Measurements from ENCODE around the gene IFNA6. TPM values are rescaled to one million over a fixed set of nuclear protein-coding genes. Genes with fewer than 3 reads are reported as not detected.
A peak's percentile ranks its signal among the peaks of the same experiment; 100 is the strongest.

IFNA6 gene
- under 1 TPM in 1 of 2 donors, not detected in 1; 0.34 TPM for total RNA-seq

DNA sequence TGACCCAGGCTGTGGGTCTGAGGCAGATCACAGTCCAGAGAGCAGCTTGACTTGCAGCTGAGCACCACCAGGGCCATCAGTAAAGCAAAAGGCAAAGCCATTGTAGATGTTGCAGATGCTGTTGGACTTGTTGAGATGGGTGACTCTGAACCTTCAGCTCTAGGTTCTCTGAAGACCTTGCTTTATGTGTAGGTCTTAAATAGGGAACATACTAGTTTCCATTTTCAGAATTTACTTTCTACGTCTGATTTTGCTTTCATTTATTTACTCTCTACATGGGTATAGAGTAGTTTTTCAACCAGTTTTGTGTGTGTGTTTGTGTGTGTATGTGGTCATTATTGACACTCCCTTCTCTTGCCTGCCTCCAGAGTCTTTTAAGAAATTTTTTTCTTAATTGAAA, at the start of gene IFNA6:
TSS of gene IFNA6 (minus strand) at position 101 of the 400 bp plus-strand sequence. CDS start at position 101, 0 bp downstream.
- Histone ChIP-seq H3K27ac (no peak within 1 kb of the TSS), H3K27me3 (replicated peaks; ENCODE audit: insufficient read depth) (no peaks in the 10 kb centered on the region), H3K9me3 (no peaks in the 10 kb centered on the region), H3K4me3 (no peak within 1 kb of the TSS), H3K36me3 (no peaks in the 10 kb centered on the region), H3K4me1 (replicated peaks) (no peaks in the 10 kb centered on the region)
- DNase-seq (ENCODE audit: low spot score): no peak
- TF ChIP-seq, protein P1, sequence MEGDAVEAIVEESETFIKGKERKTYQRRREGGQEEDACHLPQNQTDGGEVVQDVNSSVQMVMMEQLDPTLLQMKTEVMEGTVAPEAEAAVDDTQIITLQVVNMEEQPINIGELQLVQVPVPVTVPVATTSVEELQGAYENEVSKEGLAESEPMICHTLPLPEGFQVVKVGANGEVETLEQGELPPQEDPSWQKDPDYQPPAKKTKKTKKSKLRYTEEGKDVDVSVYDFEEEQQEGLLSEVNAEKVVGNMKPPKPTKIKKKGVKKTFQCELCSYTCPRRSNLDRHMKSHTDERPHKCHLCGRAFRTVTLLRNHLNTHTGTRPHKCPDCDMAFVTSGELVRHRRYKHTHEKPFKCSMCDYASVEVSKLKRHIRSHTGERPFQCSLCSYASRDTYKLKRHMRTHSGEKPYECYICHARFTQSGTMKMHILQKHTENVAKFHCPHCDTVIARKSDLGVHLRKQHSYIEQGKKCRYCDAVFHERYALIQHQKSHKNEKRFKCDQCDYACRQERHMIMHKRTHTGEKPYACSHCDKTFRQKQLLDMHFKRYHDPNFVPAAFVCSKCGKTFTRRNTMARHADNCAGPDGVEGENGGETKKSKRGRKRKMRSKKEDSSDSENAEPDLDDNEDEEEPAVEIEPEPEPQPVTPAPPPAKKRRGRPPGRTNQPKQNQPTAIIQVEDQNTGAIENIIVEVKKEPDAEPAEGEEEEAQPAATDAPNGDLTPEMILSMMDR (IDR thresholded peaks at IDR 0.05): no peak
- no peak for TF ChIP-seq POLR2A (IDR thresholded peaks at IDR 0.05)
- TF ChIP-seq POLR2AphosphoS5 (IDR thresholded peaks at IDR 0.05): no peak
- WGBS: 89% methylated on average over 1 of the region's 1 CpG
- intact Hi-C loops (cut with DNase I): no loop called here

DNA sequence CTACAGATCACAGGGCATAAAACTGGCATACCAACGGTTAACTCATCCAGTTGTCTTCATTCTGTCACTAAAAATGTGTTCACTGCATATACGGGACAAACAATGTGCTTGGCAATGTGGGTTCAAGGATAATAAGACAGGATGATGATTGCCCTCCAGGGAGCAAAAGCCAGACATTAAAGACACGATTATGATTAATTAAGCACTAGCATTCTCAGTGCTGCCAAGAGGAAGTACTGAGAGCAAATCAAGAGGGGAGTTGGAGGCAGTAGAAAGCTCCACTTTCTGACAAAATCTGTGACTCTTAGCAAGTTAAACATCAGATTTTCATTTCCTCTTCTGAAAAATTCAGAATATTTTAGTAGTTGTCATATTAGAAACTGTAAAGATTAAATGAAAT, 49.3 kb upstream of the IFNA6 start:
- Histone ChIP-seq H3K27ac (no peak overlapping the region), H3K4me1 (replicated peaks) (no peaks in the 10 kb centered on the region), H3K27me3 (replicated peaks; ENCODE audit: insufficient read depth) (peaks cover 6% of the 10 kb centered on the region), H3K4me3 (no peak overlapping the region), H3K36me3 (no peaks in the 10 kb centered on the region), H3K9me3 (no peaks in the 10 kb centered on the region)
- intact Hi-C loops (cut with DNase I): loop anchor here (5.0 kb wide), 1 partner anchor 83 kb away; no protein-coding TSS in a partner anchor
- no peak for DNase-seq (ENCODE audit: low spot score)
- TF ChIP-seq POLR2A (IDR thresholded peaks at IDR 0.05) (no peak), POLR2AphosphoS5 (IDR thresholded peaks at IDR 0.05) (no peak)
- TF ChIP-seq, protein P1 (IDR thresholded peaks at IDR 0.05): no peak
- WGBS: 19% methylated on average over 3 of the region's 3 CpGs

DNA sequence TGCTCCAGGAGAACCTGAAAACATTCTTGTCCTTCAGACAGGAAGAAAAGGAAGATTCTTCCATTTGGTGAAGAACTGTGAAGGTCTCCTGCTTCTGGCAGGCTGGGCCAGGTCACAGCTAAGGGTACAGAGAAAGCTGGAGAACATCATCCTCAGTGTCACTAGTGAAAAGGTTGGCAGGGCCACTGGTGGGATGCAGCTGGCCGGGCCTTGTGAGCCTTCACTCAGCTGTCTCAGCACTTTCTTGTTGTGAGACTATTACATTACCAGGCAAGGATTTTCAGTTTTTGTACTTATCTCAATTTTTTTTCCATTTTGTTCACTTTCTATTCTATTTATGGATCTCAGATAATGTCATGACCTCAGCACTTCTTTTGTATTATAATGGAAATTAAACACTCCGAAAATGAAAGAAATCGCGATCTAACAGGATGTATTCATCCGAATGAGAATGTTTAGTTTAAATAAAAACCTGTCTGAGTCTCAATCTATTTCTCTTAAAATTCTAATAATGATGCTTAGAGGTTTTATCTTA, 48.3 kb upstream of the IFNA6 start:
- no peak overlapping the region for H3K4me3 ChIP-seq
- no peaks in the 10 kb centered on the region for H3K36me3 ChIP-seq
- no peak overlapping the region for H3K27ac ChIP-seq
- DNase-seq (ENCODE audit: low spot score): no peak
- H3K4me1 ChIP-seq (replicated peaks): no peaks in the 10 kb centered on the region
- H3K9me3 ChIP-seq: no peaks in the 10 kb centered on the region
- TF ChIP-seq POLR2AphosphoS5 (IDR thresholded peaks at IDR 0.05): no peak
- no peak for TF ChIP-seq POLR2A (IDR thresholded peaks at IDR 0.05)
- TF ChIP-seq, protein P1 (IDR thresholded peaks at IDR 0.05): no peak
- H3K27me3 ChIP-seq (replicated peaks; ENCODE audit: insufficient read depth): peaks cover 6% of the 10 kb centered on the region
- WGBS: 92% methylated on average over 5 of the region's 5 CpGs
- intact Hi-C loops (cut with DNase I): loop anchor here (5.0 kb wide), 1 partner anchor 82 kb away; no protein-coding TSS in a partner anchor

DNA sequence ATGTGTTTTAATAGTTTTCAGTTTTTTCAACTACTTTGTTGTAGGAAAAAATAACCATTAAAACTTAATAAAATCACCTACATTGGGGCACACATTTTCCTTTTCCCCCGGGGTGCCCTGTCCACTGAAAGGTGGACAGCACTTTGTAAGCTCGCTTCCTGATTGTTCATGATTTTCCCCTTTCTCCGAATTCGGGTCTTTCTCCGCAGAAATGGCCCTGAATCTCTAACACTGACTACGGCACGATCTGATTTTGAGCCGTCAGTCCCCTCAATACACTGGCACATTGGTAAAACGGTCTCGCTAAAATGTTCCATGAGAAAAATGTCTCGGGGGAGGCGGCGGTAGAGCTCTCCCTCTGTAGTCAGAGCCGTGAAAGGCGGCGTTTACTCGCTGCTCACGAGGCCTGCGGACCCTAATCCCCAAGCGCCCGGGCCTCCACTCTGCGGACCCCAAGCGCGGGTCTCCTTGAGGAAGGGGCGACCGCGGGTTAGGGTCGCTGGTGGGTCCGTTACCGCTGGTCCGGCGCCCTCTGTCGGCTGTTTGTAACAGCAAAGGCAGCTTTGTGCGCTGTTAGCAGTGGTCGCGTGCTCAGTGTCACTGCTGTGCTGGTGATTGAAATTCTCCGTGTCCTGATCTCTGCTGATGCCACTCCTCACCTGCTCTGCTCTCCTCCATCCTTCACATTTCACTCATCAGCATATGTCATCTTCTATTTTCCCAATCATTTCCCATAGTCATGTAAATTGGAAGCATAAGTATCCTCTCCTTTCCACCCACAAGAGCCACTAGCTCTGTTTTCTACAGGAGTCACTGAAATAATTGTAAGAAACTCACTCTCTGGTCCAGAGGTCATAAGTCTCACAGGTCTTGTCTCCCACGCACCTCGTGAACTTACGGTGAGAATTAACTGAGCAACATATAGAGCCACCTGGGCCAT, 45.4 kb upstream of the IFNA6 start:
- Histone ChIP-seq H3K9me3 (no peaks in the 10 kb centered on the region), H3K4me3 (peak overlapping the region; percentile 15 to 18), H3K27me3 (replicated peaks; ENCODE audit: insufficient read depth) (no peaks in the 10 kb centered on the region), H3K36me3 (no peaks in the 10 kb centered on the region), H3K4me1 (replicated peaks) (no peaks in the 10 kb centered on the region), H3K27ac (no peak overlapping the region)
- intact Hi-C loops (cut with DNase I): loop anchor here (5.0 kb wide), 1 partner anchor 79 kb away; no protein-coding TSS in a partner anchor
- WGBS: 12% methylated on average over 40 of the region's 40 CpGs
- TF ChIP-seq, protein P1 (IDR thresholded peaks at IDR 0.05): peak; percentile 42 to 64 (median 60)
- TF ChIP-seq POLR2AphosphoS5 (IDR thresholded peaks at IDR 0.05) (no peak), POLR2A (IDR thresholded peaks at IDR 0.05) (no peak)
- DNase-seq (ENCODE audit: low spot score): peak; percentile 22

Data from prostate gland (tissue), 2 donors.